Erythroblast (primary cell): ENCODE measurements around the gene SMIM9.

Source experiments
- GATA1 ChIP-seq: IDR thresholded peaks from 2 replicates; pipeline ENCODE4 v1.6.1; 2011; ENCODE audit warnings: low read depth, mild to moderate bottlenecking, control low read depth, low read length, moderate library complexity
- POLR2A ChIP-seq: IDR thresholded peaks from 2 replicates; pipeline ENCODE4 v1.6.1; 2011; ENCODE audit warnings: mild to moderate bottlenecking, low read length

GRCh38 chrX:154791939-154792338, 42.5 kb downstream of the SMIM9 start:
- TF ChIP-seq POLR2A, result no peak
- no peak for TF ChIP-seq GATA1
